T follicular helper cell (primary cell): Measurements from ENCODE around the gene USH2A.

ENCODE experiments used
- DNase-seq: peaks from one replicate; pipeline ENCODE4 v3.0.0-alpha.2; 2020; ENCODE audit warnings: low read depth

USH2A gene

DNA sequence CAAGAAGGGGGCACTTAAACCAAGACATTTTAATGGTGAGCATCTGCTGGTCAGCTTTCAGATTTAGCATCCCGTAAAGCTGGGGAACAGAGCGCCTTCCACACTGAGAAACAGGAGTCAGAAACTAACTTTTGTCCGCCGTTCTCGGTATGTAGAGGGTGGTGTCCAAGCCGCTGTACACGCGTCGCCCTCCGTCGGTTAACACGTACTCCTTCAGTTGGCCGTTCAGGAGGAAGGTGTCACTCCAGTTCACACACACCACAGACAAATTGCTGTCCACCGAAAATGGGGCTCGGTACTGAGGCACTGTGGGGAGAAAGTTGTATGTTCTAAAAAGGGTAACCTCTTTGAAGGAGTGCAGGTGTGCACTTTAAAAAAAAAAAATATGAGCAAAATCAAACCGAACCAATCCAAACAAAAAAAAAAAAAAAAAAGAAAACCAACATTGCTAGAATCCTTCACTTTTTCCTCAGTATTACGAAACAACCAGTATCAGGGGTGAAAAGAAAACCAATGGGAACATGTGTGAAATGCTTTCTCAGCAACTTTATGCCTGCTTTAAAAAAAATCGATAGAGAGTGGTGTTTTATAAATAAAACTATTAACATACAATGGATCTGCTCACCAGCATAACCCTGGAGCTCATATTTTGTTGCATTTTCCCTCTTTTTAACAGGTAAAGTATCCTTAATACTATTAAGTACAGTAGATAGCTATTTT lies 782.7 kb downstream of the USH2A start:
- DNase-seq: no peak

DNA sequence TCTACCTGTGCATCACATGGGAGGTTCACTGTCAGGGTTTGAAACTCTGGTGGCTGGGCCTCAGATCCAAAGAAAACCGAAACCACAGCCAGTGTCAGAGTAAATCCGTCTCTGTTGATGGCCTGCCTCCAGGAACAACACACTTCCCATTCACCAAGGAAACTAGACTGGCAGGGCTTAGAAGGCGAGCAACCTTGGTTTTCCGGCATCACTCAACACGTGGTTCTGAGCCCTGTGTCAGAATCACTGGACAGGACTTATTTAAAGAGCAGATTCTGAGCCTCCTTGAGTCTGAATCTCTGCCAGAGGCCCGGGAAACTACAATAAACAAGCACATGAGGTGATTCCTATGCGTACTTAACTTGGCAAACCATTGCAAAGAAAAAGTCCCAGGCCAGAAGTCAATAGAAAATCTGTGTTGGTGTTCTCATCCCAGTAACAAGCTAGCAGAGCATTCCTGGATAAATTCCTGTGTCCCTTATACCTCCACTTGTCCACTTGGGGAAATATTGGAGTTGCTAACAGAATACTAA lies 786.1 kb downstream of the USH2A start:
- DNase-seq: no peak

DNA sequence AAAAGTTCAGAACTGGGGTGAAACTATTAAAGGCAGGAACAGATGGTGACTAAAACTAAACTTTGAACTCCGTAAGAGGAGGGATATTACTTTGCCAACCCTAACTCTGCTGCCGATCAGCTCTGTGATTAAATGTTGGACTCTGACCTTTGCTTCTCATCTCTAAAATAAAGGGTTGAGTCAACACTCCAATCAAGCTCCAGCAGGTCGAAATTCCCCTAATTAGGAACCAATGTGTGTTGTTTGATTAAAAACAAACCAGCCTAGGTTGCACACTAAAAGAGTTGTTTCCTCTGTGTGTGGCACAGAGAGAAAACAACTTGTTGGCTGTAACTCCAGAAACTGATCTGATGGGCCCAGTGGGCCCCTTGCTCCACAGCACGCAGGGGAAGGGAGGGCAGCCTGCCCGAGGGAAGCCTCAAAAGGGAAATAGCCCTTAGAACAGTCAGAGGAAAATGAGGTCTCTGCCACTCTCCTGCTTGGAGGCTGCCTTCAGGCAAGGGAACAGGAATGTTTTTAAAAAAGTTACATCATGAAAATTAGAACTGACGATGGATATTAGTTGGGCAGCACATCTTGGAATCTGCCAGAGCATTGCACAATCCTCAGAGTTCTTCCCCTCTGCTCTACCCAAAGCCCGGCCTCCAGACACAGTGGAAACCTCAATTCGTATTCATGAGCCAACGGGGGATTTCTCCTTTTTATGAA lies 786.8 kb downstream of the USH2A start:
- DNase-seq: no peak

DNA sequence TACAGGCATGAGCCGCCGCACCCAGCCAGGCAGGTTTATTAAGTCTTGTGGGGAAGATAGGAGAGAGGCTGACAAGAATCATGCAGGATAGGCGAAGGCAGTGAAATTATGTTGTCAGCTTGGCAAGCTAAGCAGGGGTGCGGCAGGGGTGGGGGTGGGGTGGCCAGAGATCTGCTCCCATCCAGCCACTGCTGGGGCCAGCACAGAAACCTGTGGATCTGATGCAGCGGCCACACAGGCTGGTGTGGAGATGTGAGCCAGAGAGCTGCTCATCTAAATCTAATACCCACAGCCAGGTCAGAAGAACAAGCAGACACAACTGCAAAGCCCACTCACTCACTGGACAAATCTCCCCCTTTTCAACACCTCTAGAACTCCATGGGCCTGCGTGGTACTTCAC lies 787.4 kb downstream of the USH2A start:
- no peak for DNase-seq

DNA sequence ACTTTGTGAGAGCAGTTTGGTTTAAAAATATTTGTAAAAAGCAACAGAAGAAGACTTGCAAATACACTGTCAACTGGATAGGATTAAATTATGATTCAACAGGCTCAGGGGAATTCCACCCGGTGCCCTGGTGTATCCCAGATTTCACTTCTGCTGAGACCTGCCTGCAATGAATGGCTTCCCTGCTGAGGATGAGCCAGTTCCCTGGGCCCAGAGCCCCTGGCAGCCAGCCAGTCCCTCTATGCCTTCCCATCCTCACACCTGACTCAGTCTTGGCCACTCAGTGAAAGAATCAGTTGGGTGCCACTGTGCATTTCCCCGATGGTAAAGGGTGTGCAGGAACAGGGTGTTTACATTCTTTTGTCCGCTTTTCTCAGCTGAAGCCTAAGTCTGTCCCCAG lies 791.8 kb downstream of the USH2A start:
- DNase-seq: no peak

DNA sequence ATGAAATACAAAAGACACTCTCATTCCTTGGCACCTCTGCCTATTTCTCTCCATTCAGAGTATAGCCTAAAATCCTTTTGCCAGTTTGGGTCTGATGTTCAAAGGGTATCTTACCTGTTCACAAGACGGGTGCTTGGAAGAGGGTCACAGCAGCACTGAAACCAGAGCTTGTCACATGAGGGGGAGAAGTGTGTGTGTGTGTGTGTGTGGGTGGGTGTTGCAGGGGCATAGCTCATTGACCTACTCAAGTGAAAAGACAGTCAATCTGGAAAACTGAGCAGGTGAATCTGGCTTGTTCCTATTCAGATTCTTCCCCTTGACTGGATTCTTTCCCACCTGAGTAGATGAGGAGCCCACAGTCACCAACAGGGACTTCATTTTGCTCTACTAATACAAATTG lies 792.2 kb downstream of the USH2A start:
- no peak for DNase-seq

DNA sequence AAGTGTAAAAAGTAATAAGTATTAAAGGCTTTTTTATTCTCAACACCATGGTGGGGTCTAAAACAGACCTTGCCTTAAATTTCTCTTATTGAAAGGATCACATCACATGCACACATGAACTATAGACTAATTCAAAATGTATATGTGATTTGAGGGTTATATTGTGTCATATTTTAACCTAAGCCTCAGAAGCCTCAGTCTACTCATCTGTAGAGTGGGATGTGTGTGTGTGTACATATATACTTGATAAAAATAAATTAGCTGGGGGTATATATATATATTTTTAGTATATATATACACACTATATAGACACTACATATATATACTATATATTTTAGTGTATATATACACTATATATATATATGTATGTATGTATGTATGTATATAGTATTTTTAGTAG lies 797.3 kb downstream of the USH2A start:
- DNase-seq: no peak

DNA sequence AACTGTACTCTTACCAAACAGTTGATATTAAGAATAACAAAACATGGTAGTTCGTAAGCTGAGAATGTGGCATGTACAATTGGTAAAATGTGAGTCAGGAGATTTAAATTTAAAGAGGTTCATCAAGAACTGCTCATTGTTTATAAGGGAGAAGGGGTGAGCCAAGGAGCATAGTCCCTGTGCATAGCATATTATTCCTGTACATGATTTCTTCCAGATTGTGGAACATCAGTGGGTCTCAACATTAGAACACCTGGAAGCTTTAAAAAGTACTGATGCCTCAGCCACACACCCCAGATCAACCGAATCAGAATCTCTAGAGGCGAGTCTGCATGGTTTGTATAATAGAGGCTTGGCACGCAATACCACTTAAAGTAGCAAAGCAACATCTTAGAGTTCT lies 800.1 kb downstream of the USH2A start:
- DNase-seq: no peak

DNA sequence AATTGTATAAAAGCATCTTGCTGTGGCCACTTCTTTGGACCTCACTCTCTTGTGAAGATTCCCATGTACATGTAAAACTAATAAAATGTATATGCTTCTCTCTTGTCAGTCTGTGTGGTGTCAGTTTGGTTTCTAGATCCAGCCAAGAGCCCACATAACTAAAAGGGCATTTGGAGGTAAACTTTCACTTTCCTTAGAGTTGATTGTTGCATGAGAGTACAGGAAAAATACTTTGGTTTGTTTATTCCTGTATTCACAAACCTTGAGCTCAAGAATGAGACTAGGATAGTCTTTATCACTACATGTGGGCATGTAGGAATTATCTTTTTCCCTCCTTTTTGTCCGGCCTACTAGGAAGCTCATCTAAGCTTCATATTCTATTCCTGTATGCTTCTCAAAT lies 805.3 kb downstream of the USH2A start:
- DNase-seq: no peak

DNA sequence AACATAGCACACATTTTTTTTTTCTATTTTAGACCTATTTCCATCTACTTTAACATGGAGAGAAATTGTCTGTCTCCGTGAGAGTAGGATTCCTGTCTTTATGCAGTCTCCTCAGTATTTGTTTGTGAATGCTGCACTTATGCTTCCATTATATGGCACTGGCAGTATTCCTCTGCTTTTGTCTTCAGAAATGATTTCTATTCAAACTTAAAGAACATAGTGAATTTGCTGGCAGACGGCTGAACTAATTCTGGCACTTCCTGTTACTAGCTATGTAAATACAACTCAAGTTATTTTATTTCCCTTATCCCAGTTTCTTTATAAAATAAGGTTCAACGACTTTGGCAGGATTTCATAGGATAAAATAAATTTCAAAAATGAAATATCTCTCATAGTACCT lies 810.9 kb downstream of the USH2A start:
- no peak for DNase-seq

DNA sequence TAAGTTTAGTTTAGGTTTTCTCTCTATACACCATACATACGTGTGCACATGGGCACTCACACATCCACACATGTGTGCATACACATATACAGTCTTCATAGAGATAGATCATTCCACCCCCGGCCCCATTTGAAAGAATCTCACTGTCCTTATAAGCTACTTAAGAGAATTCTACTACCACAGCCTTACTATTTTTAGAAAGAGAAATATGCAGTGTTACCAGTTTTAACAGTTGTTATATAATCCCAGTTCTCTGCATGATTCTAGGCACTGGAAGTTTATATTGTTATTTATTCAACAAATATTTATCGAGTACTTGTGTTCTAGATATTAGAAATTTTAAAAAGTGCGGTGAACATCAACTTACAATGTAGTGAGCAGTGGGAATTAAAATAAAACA lies 814.6 kb downstream of the USH2A start:
- no peak for DNase-seq

DNA sequence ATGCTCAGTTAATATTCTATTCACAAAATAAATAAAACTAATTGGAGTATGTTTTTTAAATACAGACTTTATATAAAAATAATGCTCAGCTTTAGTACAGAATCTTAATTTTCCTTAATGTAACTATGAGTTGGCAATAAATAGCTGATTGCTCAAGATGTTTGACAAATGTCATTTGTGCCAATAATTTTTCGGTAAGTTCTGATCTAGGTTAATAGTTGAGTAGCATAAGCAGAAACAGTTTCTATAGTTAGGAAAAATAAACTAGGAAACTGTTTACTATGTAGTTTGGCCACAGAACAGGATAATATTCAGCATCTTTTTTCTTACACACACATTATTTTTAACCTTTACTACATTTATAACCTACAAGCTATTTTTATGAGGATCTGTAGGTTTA lies 815.8 kb downstream of the USH2A start:
- no peak for DNase-seq

DNA sequence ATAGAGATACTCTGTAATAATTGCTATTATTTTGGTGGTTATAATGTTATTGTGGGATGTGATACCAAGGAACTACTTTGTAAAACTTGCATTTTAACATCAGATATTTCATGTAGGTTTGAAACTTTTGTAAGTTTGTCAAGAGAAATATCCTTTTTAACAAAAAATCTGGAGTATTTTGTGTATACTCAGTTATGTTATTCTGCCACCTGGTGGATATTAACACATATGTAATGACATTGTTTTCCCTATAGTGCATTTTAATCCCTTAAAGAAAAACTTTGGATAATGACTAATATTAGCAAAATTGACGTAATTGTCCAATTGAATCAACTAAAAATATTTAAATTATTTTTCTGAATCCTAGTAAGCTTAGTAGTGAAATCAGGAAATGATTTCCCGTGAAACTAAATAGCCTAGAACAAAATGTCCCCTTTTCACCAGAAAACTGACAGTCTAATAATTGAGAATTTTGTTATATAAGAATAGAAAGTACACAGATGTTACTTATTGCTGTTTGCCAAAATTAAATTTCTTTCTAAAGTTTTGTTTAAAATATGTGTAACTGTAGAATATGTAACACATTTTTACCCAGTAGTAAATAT lies 816.6 kb downstream of the USH2A start:
- no peak for DNase-seq

DNA sequence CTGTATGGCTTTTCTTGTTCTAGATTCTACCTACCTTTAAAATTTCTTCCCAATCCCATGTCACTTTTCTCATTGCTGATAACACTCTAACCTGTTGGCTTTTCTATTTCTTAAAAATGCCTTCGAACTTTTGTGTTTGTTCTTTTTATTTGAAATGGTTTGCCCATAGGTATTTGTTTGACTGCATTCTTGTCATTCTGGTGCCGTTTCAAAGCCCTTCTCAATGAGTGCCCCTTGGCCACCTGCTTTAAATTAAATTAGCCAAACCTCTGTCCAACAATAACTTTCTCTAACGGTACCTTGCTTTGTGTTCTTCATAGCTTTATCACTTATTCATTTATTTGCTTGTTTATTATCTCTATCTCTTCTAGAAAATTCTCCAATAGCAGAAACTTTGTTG lies 817.2 kb downstream of the USH2A start:
- DNase-seq: no peak

DNA sequence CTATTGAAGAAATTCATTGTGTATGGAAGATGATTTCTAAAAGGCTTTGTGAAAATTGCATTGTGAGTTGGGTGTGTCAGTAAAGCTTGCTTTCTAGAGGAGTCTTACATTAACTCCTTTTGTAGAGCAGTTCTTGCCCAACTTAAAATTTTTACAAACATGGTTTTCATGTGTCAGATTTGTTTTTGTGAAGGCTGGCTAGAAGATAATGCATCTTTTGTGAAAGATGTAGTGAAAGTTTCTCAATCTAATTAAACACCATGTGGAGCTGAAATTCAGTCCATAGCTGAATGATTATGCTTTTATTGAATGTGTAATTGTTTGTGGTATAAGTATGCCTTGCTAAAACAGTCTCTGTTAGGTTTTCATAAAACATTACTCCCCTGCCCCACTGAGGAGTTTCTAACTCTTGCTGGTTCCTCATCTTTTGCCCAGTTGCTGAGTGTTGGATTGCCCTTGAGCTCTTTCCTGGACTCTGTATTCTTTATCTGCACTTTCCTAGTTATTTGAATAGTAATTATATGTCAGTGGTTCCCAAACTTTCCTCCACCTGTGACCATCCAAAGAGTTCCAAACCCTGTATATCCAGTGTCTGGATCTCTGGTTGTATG lies 818.1 kb downstream of the USH2A start:
- DNase-seq: no peak

DNA sequence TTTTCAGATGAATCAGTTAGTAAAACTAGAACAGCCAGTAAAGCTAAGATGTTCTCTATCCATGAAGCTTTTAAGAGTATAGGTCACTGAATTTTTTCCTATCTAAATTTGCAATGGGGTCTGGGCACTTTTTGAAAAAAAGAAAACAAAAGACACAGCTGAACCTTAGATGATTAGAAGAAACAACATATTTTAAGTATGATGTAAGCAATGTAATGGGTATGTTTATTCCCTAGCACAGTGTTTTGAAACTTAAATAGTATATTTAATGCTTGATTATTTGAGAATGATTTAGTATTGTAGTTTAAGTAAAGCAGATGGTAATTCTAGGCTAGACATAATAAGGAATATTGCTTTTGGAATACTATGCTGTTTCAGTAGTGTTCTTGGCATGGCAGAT lies 819.9 kb downstream of the USH2A start:
- no peak for DNase-seq

DNA sequence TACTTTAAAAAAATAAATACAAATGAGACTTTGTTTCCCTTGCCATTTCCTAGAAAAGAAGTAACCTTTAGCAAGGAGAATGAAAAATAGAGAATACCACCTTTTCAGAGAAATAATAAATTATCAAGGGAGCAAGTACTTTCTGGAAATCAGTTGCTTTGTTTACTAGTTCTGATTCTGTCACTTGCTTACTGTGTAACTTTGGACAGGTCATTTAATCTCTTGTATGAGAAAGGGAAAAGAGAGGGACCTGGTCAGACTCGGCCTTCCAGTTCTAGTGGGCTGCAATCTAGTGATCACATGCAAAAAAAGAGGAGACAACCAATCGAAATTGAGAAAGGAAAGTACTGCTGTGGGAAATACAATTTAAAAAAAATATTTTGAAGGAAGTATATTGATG lies 822.0 kb downstream of the USH2A start:
- no peak for DNase-seq

DNA sequence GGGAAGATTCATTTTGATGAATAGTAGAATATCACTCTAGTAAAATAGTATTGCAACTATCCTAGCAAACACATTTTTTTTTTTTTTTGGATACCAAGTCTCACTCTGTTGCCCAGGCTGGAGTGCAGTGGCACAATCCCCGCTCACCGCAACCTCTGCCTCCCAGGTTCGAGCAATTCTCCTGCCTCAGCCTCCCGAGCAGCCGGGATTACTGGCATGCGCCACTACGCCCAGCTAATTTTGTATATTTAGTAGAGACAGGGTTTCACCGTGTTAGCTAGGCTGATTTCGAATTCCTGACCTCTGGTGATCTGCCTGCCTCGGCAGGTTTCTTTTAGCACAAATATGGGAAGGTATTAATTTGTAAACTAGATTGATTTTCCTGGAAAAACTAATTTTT lies 822.4 kb downstream of the USH2A start:
- no peak for DNase-seq

DNA sequence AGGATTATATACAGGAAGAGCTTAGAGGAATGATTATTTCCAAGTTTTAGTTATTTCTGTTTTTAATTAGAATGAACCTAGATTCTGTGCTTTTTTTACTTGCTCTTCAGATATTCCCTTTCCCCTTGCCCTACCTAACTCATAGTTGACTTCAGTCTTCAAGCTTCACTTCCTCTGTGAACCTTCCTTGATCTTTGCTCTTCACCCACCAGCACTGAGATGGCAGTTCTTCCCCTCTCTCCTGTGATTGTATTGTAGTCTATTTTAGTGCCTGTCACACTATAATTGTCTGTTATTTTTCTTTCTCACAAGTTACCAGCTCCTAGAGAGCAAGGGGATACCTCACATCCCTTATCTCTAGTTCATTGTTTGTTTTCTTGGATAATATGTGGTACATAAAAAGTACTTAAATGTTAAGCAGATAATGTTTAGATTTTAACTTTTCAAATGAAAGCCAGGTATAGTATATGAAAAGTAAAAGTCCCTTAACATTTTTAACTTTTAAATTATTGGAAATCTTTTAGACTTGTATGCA lies 822.9 kb downstream of the USH2A start:
- DNase-seq: no peak

DNA sequence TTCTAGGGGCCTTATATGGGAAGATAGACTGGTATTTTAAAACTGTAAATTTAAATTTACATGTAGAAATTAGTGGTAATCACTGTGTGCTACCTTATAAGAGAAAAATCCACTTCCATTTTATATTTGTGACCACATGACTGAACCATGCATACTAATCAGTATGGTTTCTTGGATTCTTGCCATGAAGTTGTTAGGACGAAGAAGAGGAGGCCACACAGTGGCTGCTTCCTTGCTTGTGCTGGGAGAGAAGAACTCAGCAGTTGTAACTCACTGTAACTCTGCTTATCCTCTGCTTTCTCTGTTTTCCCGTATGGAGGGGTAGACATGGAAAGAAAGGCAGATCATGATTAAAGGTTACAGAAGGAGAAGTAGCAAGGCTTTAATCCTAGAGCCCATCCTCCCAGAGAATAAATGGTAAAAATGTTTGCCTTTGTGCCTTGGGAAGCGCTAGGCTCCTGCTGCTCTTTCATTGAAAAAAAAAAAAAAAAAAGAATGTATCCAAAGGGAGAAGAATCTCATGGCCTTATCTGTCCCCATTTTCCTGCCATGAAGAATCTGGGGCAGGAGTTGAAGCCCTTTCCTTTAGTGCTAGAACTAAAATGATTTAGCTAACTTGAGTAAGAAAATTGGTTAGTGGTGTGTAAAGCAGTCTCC lies 823.7 kb downstream of the USH2A start:
- no peak for DNase-seq

DNA sequence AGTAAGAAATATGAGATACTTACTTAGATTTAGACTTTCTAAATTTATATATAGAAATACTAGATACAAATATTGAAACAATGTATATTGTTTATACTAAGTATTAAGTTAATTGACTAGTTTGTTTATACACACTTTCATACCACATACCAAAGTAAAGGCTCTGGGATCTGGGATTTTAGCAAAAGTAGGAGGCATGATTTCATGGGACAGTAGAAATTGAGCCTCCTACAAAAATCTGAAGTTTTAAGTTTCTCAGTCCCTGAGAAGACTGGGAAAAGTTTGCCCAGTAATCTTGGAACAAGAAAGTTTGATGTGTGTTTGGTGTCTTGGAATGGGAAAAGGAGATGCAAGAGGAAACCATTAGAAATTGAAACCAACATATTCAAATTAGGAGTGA lies 825.3 kb downstream of the USH2A start:
- DNase-seq: no peak

DNA sequence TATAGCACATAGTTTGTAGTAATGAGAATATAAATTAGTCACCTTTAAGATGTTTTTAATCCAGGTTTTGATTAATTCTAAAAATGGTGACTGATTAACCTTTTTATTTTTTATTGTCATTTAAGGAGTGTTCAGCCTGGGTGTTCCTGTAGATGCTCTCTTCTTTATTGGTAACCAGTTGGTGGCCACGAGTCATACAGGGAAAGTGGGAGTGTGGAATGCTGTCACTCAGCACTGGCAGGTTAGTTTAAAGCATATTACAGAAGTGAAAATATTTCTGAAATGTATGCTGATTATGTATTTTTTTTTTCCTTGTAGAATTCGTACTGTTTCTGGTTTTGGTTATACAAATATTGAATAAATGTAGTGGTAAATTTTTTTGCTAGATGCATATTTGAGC lies 828.0 kb downstream of the USH2A start:
- no peak for DNase-seq
